ENCODE measurements around the gene HIRA. TPM values are rescaled to one million over a fixed set of nuclear protein-coding genes. Genes with fewer than 3 reads are reported as not detected.

HIRA gene
- total RNA-seq, 1 experiment from 2014 or later: 51.0 TPM

GRCh38 chr22:19331474-19331873, 100.1 kb downstream of the HIRA start (continued):
- TF ChIP-seq STAT6 (CRISPR knock-in tag; conservative IDR thresholded peaks at IDR 0.05; ENCODE audit: low read depth) (no peak), TCF7 (CRISPR knock-in tag; IDR thresholded peaks at IDR 0.05; ENCODE audit: low read depth) (no peak), ATF6 (CRISPR knock-in tag; IDR thresholded peaks at IDR 0.05) (no peak), ZNF532 (CRISPR knock-in tag; IDR thresholded peaks at IDR 0.05; ENCODE audit: borderline replicate concordance) (no peak), ESRRA (CRISPR knock-in tag; IDR thresholded peaks at IDR 0.05; ENCODE audit: borderline replicate concordance) (no peak), ATF2 (CRISPR knock-in tag; IDR thresholded peaks at IDR 0.05; ENCODE audit: borderline replicate concordance, low read depth) (no peak), CBFB (CRISPR knock-in tag; IDR thresholded peaks at IDR 0.05; ENCODE audit: low read depth) (no peak), CREM (CRISPR knock-in tag; IDR thresholded peaks at IDR 0.05) (no peak), CTCF (IDR thresholded peaks at IDR 0.05) (no peak), ZSCAN18 (CRISPR knock-in tag; IDR thresholded peaks at IDR 0.05) (no peak), FOXP4 (CRISPR knock-in tag; IDR thresholded peaks at IDR 0.05) (no peak), IRF1 (CRISPR knock-in tag; IDR thresholded peaks at IDR 0.05) (no peak), ZNF671 (CRISPR knock-in tag; IDR thresholded peaks at IDR 0.05) (no peak)
